K562 (cell line): Measurements from ENCODE around the gene PSMC3IP. TPM values are rescaled to one million over a fixed set of nuclear protein-coding genes. Genes with fewer than 3 reads are reported as not detected.

Experiments
- BHLHE40 ChIP-seq: IDR thresholded peaks from 2 replicates; pipeline ENCODE4 v1.6.1; 2011; ENCODE audit warnings: low read length, improper control_type of control experiment
- GABPA ChIP-seq: fragments of 200-800 bp; sonication (Bioruptor generic); conservative IDR thresholded peaks from 2 replicates; pipeline ENCODE4 v1.6.1; 2016; ENCODE audit warnings: low read depth, missing genetic modification characterization, missing compliant biosample characterization
- JUND ChIP-seq, 2 experiments: IDR thresholded peaks; 2 replicates in 1 of 2; 3 replicates in 1 of 2; pipeline ENCODE4 v1.6.1; 2011; ENCODE audit warnings: borderline replicate concordance in 2 of 2, low read depth in 2 of 2, low read length in 2 of 2, improper control_type of control experiment in 1 of 2, missing biosample characterization in 1 of 2, missing genetic modification characterization in 1 of 2, missing genetic modification reagents in 1 of 2
- POLR2A ChIP-seq: fragments of 450-650 bp; conservative IDR thresholded peaks from 2 replicates; pipeline ENCODE4 v1.6.1; 2016
- POU5F1 ChIP-seq: fragments of 150-350 bp; IDR thresholded peaks from 2 replicates; pipeline ENCODE4 v1.6.1; 2014; ENCODE audit warnings: borderline replicate concordance, low read length, low read depth, mild to moderate bottlenecking; ENCODE audit not compliant: partially characterized antibody
- RBM22 ChIP-seq: fragments of 200-400 bp; formaldehyde crosslinking; IDR thresholded peaks from 2 replicates; pipeline ENCODE4 v1.6.1; 2018; ENCODE audit warnings: low read length, low read depth; ENCODE audit not compliant: poor library complexity, severe bottlenecking
- RBM34 ChIP-seq: fragments of 200-400 bp; formaldehyde crosslinking; IDR thresholded peaks from 2 replicates; pipeline ENCODE4 v1.6.1; 2018; ENCODE audit warnings: low read length, borderline replicate concordance; ENCODE audit not compliant: insufficient read depth
- SUPT5H ChIP-seq: fragments of 450-650 bp; IDR thresholded peaks from 2 replicates; pipeline ENCODE4 v1.6.1; 2016
- TEAD1 ChIP-seq, 2 experiments: fragments of 450-650 bp in 1 of 2; sonication (generic) in 1 of 2; formaldehyde crosslinking; IDR thresholded peaks; 2 replicates each; pipeline versions ENCODE4 v1.4.0 to v1.8.0; 2020 to 2022; ENCODE audit warnings: mild to moderate bottlenecking in 2 of 2, missing genetic modification reagents in 1 of 2
- TEAD2 ChIP-seq: fragments of 450-650 bp; IDR thresholded peaks from 2 replicates; pipeline ENCODE4 v1.6.1; 2016; ENCODE audit warnings: missing genetic modification characterization, control low read depth, missing compliant biosample characterization
- THRAP3 ChIP-seq: fragments of 450-650 bp; IDR thresholded peaks from 2 replicates; pipeline ENCODE4 v1.6.1; 2016; ENCODE audit warnings: mild to moderate bottlenecking, inconsistent platforms, borderline replicate concordance
- polyA plus RNA-seq, 8 experiments: library from polyadenylated mRNA; depleted of rRNA in 4 of 8; stranded (reverse) in 5 of 8; unstranded in 3 of 8; fragments of >200 nt; fragmentation: Nextera tagmentation in 2 of 8; fragmentation: Illumina TruSeq in 1 of 8; extraction: Ambion mirVana in 2 of 8; extraction: Trizol in 1 of 8; gene quantifications; 2 replicates each; pipeline versions ENCODE4 v1.2.1 to v1.2.3, GENCODE V29; 2011 to 2014; ENCODE audit warnings: inconsistent platforms in 1 of 8, missing spikeins in 1 of 8
- total RNA-seq, 7 experiments: library from RNA; depleted of rRNA in 6 of 7; stranded (reverse); fragments of >200 nt in 6 of 7; fragmentation: Illumina TruSeq in 2 of 7; extraction: Trizol in 2 of 7; gene quantifications; 2 replicates each; pipeline versions ENCODE4 v1.2.1 to v1.2.3, GENCODE V29; 2011 to 2021; ENCODE audit warnings: low replicate concordance in 1 of 7
- TF ChIP-seq, protein P1 (sequence below), 2 experiments: fragments of 450-650 bp in 1 of 2; sonication (generic) in 1 of 2; formaldehyde crosslinking in 1 of 2; IDR thresholded peaks; 2 replicates each; pipeline versions ENCODE4 v1.7.1 to v1.9.0; 2016 to 2022; ENCODE audit warnings: inconsistent platforms in 1 of 2, mild to moderate bottlenecking in 1 of 2, missing genetic modification reagents in 1 of 2
- TF ChIP-seq, protein P2 (sequence below): fragments of 450-650 bp; IDR thresholded peaks from 2 replicates; pipeline ENCODE4 v1.6.1; 2017; ENCODE audit warnings: antibody characterized with exemption
- TF ChIP-seq, protein P3 (sequence below): fragments of 250-450 bp; sonication (Bioruptor Pico); IDR thresholded peaks from 2 replicates; pipeline ENCODE4 v1.4.0; 2020; ENCODE audit warnings: mild to moderate bottlenecking, moderate library complexity, borderline replicate concordance

PSMC3IP gene
- total and polyA plus RNA-seq, 9 of the 15 experiments (the other 6 are each of a cell fraction or from before 2014, with no cell fraction given) = 13.8 to 65.6 (median 32.8) TPM

DNA sequence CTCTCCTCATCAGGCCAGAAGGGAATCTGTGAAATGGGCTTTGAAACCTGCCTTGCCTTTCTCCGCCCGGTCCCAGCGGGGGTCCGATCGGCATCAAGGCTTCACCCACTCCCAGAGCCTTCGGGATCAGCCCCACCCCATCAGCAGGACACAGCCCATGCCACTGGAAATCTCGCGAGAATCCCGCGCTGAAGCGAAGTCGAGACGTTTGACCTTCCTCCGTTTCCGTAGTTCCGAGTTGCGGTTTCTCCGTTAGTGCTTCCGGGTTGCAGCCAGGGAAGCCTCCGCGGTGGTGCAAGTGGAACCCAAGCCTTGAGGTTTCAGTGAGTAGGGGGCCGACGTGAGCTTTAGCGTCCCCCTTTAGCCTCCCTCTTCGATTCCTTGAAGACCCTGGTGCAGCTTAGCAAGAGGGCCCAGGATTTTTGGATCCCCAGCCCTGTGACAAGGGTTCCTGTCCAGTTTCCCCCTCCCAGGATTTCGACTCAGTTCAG is 15.6 kb downstream of the PSMC3IP start, which contains the start of gene COASY (continued):
- TF ChIP-seq, protein P1, sequence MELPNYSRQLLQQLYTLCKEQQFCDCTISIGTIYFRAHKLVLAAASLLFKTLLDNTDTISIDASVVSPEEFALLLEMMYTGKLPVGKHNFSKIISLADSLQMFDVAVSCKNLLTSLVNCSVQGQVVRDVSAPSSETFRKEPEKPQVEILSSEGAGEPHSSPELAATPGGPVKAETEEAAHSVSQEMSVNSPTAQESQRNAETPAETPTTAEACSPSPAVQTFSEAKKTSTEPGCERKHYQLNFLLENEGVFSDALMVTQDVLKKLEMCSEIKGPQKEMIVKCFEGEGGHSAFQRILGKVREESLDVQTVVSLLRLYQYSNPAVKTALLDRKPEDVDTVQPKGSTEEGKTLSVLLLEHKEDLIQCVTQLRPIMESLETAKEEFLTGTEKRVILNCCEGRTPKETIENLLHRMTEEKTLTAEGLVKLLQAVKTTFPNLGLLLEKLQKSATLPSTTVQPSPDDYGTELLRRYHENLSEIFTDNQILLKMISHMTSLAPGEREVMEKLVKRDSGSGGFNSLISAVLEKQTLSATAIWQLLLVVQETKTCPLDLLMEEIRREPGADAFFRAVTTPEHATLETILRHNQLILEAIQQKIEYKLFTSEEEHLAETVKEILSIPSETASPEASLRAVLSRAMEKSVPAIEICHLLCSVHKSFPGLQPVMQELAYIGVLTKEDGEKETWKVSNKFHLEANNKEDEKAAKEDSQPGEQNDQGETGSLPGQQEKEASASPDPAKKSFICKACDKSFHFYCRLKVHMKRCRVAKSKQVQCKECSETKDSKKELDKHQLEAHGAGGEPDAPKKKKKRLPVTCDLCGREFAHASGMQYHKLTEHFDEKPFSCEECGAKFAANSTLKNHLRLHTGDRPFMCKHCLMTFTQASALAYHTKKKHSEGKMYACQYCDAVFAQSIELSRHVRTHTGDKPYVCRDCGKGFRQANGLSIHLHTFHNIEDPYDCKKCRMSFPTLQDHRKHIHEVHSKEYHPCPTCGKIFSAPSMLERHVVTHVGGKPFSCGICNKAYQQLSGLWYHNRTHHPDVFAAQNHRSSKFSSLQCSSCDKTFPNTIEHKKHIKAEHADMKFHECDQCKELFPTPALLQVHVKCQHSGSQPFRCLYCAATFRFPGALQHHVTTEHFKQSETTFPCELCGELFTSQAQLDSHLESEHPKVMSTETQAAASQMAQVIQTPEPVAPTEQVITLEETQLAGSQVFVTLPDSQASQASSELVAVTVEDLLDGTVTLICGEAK (IDR thresholded peaks at IDR 0.05) = peak; percentile 92
- TF ChIP-seq, protein P1 (CRISPR knock-in tag; IDR thresholded peaks at IDR 0.05) = no peak
- TF ChIP-seq GABPA = peak; percentile 96
- TF ChIP-seq JUND (IDR thresholded peaks at IDR 0.05; ENCODE audit: borderline replicate concordance, low read depth, low read length) = peak; percentile 64; the same call in 1 of the 2 replicates
- TF ChIP-seq JUND (tag; IDR thresholded peaks at IDR 0.05; ENCODE audit: borderline replicate concordance, low read depth, low read length) = no peak; the same call in 2 of the 3 replicates
- TF ChIP-seq RBM34 = no peak
- no peak for TF ChIP-seq TEAD1 (CRISPR knock-in tag; IDR thresholded peaks at IDR 0.05)
- TF ChIP-seq, protein P2, sequence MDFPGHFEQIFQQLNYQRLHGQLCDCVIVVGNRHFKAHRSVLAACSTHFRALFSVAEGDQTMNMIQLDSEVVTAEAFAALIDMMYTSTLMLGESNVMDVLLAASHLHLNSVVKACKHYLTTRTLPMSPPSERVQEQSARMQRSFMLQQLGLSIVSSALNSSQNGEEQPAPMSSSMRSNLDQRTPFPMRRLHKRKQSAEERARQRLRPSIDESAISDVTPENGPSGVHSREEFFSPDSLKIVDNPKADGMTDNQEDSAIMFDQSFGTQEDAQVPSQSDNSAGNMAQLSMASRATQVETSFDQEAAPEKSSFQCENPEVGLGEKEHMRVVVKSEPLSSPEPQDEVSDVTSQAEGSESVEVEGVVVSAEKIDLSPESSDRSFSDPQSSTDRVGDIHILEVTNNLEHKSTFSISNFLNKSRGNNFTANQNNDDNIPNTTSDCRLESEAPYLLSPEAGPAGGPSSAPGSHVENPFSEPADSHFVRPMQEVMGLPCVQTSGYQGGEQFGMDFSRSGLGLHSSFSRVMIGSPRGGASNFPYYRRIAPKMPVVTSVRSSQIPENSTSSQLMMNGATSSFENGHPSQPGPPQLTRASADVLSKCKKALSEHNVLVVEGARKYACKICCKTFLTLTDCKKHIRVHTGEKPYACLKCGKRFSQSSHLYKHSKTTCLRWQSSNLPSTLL = no peak
- no peak for TF ChIP-seq BHLHE40
- TF ChIP-seq, protein P3, sequence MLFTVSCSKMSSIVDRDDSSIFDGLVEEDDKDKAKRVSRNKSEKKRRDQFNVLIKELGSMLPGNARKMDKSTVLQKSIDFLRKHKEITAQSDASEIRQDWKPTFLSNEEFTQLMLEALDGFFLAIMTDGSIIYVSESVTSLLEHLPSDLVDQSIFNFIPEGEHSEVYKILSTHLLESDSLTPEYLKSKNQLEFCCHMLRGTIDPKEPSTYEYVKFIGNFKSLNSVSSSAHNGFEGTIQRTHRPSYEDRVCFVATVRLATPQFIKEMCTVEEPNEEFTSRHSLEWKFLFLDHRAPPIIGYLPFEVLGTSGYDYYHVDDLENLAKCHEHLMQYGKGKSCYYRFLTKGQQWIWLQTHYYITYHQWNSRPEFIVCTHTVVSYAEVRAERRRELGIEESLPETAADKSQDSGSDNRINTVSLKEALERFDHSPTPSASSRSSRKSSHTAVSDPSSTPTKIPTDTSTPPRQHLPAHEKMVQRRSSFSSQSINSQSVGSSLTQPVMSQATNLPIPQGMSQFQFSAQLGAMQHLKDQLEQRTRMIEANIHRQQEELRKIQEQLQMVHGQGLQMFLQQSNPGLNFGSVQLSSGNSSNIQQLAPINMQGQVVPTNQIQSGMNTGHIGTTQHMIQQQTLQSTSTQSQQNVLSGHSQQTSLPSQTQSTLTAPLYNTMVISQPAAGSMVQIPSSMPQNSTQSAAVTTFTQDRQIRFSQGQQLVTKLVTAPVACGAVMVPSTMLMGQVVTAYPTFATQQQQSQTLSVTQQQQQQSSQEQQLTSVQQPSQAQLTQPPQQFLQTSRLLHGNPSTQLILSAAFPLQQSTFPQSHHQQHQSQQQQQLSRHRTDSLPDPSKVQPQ (CRISPR knock-in tag) = no peak
- TF ChIP-seq POU5F1 = peak; percentile 98
- no peak for TF ChIP-seq RBM22
- TF ChIP-seq THRAP3 = no peak
- TF ChIP-seq TEAD2 (tag) = no peak
- peak; percentile 74 for TF ChIP-seq SUPT5H
- TF ChIP-seq POLR2A = peak; percentile 85
